T47D (cell line): Measurements from ENCODE around the gene NR2C2.
A peak's percentile ranks its signal among the peaks of the same experiment; 100 is the strongest.

Source experiments
- DNase-seq, 2 experiments: peaks; one replicate each; pipeline versions ENCODE4 v3.0.0 to v3.0.0-alpha.2; 2011 to 2012; ENCODE audit warnings: low read depth in 1 of 2, low spot score in 1 of 2
- JUND ChIP-seq: IDR thresholded peaks from 2 replicates; pipeline ENCODE4 v1.6.1; 2012; ENCODE audit warnings: low read depth
- in situ Hi-C: cut with HindIII; loops from 2 replicates; pipeline ENCODE4 v1.10.0; 2016; ENCODE audit warnings: low sequenced_read_pairs, low pct_unique_long_range_greater_than_20kb

NR2C2 gene

GRCh38 chr3:14948609-14949038 is 1.2 kb downstream of the NR2C2 start:
- in situ Hi-C loops: no loop called here
- TF ChIP-seq JUND: no peak
- DNase-seq: no peak

- in situ Hi-C loops: no loop called here
- DNase-seq: peak in 1 of 2 experiments; percentile 33
- no peak for TF ChIP-seq JUND
These were observed 1.7 kb downstream of the NR2C2 start for GRCh38 chr3:14949126-14949525.

- no peak for DNase-seq
- in situ Hi-C loops: no loop called here
- no peak for TF ChIP-seq JUND
These were observed 2.9 kb downstream of the NR2C2 start for GRCh38 chr3:14950274-14950673.

GRCh38 chr3:14957153-14957552 is 9.8 kb downstream of the NR2C2 start:
- TF ChIP-seq JUND: no peak
- DNase-seq: peak in 1 of 2 experiments; percentile 36
- in situ Hi-C loops: no loop called here

GRCh38 chr3:14957925-14958324 is 10.5 kb downstream of the NR2C2 start:
- DNase-seq: no peak
- in situ Hi-C loops: no loop called here
- TF ChIP-seq JUND: no peak

- no peak for TF ChIP-seq JUND
- DNase-seq: peak in 1 of 2 experiments; percentile 27
- in situ Hi-C loops: no loop called here
These were observed 12.1 kb downstream of the NR2C2 start for GRCh38 chr3:14959359-14959943.

- no peak for DNase-seq
- no peak for TF ChIP-seq JUND
- in situ Hi-C loops: no loop called here
These were observed 15.4 kb downstream of the NR2C2 start for GRCh38 chr3:14962762-14963161.

GRCh38 chr3:14967285-14967684 is 19.9 kb downstream of the NR2C2 start:
- in situ Hi-C loops: no loop called here
- TF ChIP-seq JUND: no peak
- DNase-seq: no peak

GRCh38 chr3:14969671-14970070 is 22.3 kb downstream of the NR2C2 start:
- no peak for TF ChIP-seq JUND
- in situ Hi-C loops: no loop called here
- no peak for DNase-seq

- in situ Hi-C loops: no loop called here
- DNase-seq: no peak
- no peak for TF ChIP-seq JUND
These were observed 28.9 kb downstream of the NR2C2 start for GRCh38 chr3:14976317-14976716.

GRCh38 chr3:14980689-14981088 is 33.3 kb downstream of the NR2C2 start:
- in situ Hi-C loops: no loop called here
- DNase-seq: no peak
- no peak for TF ChIP-seq JUND

GRCh38 chr3:14984581-14985113 is 37.3 kb downstream of the NR2C2 start:
- TF ChIP-seq JUND: no peak
- in situ Hi-C loops: no loop called here
- no peak for DNase-seq

- no peak for TF ChIP-seq JUND
- DNase-seq: peak in 1 of 2 experiments; percentile 26
- in situ Hi-C loops: no loop called here
These were observed 41.6 kb downstream of the NR2C2 start for GRCh38 chr3:14988988-14989394.

GRCh38 chr3:14989943-14990779 is 42.8 kb downstream of the NR2C2 start:
- in situ Hi-C loops: no loop called here
- TF ChIP-seq JUND: no peak
- peak in 1 of 2 experiments; percentile 45 for DNase-seq
